GM18519 (cell line): ENCODE measurements around the gene FHIP1B.

Experiments
- ATAC-seq: cut with Tn5 transposase; IDR thresholded peaks from one replicate; pipeline ENCODE4 v1.9.1; 2021; ENCODE audit warnings: mild to moderate bottlenecking, moderate library complexity; ENCODE audit not compliant: unreplicated experiment, low FRiP score

The FHIP1B gene

DNA sequence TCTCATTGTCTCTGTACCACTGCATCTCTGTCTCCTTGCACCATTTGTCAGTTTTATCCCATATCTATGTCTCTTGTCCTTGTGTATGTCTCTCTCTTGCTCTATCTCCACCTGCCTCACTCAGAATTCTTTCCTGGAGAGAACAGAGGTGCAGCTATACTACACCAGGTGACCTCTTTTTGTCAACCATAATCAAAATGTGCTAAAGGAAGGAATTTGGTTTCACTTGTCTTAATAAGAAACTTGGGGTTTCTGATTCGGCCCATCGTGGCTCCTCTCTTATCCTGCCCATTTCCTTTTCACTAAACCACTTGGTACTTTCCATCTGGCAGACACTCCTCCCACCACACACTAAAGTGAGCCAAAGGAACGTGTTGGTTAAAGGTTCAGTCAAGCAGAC lies 31.1 kb downstream of the FHIP1B start:
- peak; percentile 39 for ATAC-seq

DNA sequence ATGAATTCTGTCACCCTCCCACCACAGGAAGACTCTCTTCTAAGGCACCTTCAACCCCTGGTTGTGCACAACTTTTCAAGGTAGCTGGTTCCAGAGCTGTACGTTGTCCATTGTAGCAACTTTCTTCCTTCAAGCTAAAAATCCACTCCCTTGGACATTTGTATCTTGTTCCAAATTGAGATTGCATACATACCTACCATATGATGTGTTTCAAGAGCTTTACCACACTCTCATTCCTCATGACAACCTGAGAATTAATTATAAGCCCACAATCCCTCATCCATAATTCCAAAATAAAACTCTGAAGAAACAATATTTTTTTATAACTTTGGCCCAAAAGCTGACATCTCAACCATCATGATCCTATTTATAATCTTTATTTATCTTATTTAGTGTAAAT lies 32.4 kb downstream of the FHIP1B start:
- no peak for ATAC-seq

DNA sequence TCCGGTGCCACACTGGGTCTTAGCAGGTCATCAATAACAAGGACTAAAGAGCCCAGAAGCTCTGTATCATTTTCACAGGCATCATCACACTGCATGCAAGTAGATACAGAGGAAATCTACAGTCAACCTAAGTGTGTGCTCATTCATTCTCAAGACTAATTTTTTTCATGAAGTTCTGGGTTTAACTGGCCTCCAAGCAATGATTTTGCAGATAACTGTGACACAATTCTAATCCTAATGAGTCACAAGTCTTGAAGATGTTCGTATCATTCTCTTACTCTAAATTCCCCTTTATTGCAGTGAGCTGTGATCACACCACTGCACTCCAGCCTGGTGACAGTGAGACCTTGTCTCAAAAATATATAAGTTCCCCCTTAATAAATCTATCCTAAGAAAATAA lies 33.0 kb downstream of the FHIP1B start:
- no peak for ATAC-seq

- no peak for ATAC-seq
Observed at GRCh38 chr11:6200975-6201374, 33.5 kb downstream of the FHIP1B start.

GRCh38 chr11:6199174-6199810 lies 35.1 kb downstream of the FHIP1B start, which contains the start of gene OR52W1:
OR52W1 (plus strand) TSS chr11:6199224; CDS start chr11:6199224, 0 bp downstream.
- no peak for ATAC-seq

GRCh38 chr11:6197466-6198200 lies 36.8 kb downstream of the FHIP1B start:
- no peak for ATAC-seq

- no peak for ATAC-seq
Observed at GRCh38 chr11:6196396-6196795, 38.0 kb downstream of the FHIP1B start.

- no peak for ATAC-seq
Observed at GRCh38 chr11:6194065-6194581, 40.3 kb downstream of the FHIP1B start.

- no peak for ATAC-seq
Observed at GRCh38 chr11:6191742-6192141, 42.7 kb downstream of the FHIP1B start.

DNA sequence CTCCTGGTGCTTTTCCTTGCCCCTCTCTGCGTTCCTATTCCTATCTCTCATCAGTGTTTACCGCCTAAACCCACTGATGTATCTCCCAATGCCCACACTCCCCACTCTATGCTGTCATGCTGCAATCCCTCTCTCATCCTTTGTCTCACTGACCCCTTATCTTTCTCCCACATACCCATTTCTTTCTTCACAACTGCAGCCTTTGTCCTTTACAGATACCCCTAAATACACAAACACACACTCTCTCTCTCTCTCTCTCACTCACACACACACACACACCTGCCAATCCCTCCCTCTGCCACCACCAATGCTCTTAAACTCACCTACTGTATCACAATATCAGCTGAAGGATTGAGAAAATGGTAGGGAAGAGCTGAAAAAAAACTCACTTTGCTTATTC lies 59.0 kb downstream of the FHIP1B start:
- no peak for ATAC-seq

- no peak for ATAC-seq
Observed at GRCh38 chr11:6170226-6170625, 64.2 kb downstream of the FHIP1B start, which contains the start of gene OR52B2. OR52B2 (minus strand) TSS chr11:6170326; CDS start chr11:6170326, 0 bp downstream.
